GM12878 (cell line): ENCODE results near the gene IKBKG. TPM values are rescaled to one million over a fixed set of nuclear protein-coding genes. Genes with fewer than 3 reads are reported as not detected.

ENCODE experiments used
- ATAC-seq: fragments of 200-7000 bp; cut with Tn5 transposase; 3 replicates; pipeline ENCODE4 v1.9.1; 2020; ENCODE audit warnings: mild to moderate bottlenecking, moderate library complexity
- BruUV-seq: library from RNA; stranded (reverse); fragments of 400-500 nt; replicated peaks from 2 replicates; lab custom pipeline; 2021; lab: Mats Ljungman, UMichigan
- CTCF ChIA-PET: fragments of 300-600 bp; sonication (Branson Sonifier 250); formaldehyde crosslinking; extraction: SDS; loops from one replicate; lab custom pipeline; 2021; ENCODE audit warnings: inconsistent platforms; lab: Yijun Ruan, JAX
- POLR2A ChIA-PET: fragments of 350-600 bp; formaldehyde crosslinking; extraction: SDS; loops from one replicate; lab custom pipeline; 2021; ENCODE audit warnings: inconsistent platforms; lab: Charles Lee
- RAD21 ChIA-PET: fragments of 300-600 bp; sonication (Branson Sonifier 250); formaldehyde crosslinking; loops from one replicate; lab custom pipeline; 2023; ENCODE audit warnings: antibody characterized with exemption; ENCODE audit not compliant: unreplicated experiment; lab: Charles Lee
- SMC1A ChIA-PET: fragments of 300-600 bp; sonication (Branson Sonifier 250); formaldehyde crosslinking; loops from one replicate; lab custom pipeline; 2023; ENCODE audit not compliant: unreplicated experiment, uncharacterized antibody; lab: Charles Lee
- DNase-seq: peaks from one replicate; pipeline ENCODE4 v3.0.0-alpha.2; 2011; ENCODE audit warnings: low read depth, low spot score
- FAIRE-seq: peaks from 3 replicates; lab custom pipeline; 2011; peaks lifted over from hg19 to GRCh38; lab: Jason Lieb, UNC
- H2AFZ ChIP-seq: 2 replicates; pipeline ENCODE4 v1.6.0; 2011; ENCODE audit warnings: low read depth, low read length, control low read depth; ENCODE audit not compliant: control insufficient read depth
- H3K27ac ChIP-seq: 2 replicates; pipeline ENCODE4 v1.5.1; 2011; ENCODE audit warnings: control low read depth; ENCODE audit not compliant: control insufficient read depth, insufficient read depth
- H3K27me3 ChIP-seq, 2 experiments: replicated peaks in 1 of 2; 2 replicates each; pipeline versions ENCODE4 v1.6.0 to v1.6.1; 2011; ENCODE audit warnings: low read length in 1 of 2; ENCODE audit not compliant: control insufficient read depth in 2 of 2, insufficient read depth in 2 of 2
- H3K36me3 ChIP-seq, 2 experiments: 2 replicates each; pipeline ENCODE4 v1.5.1; 2011; ENCODE audit warnings: low read length in 1 of 2; ENCODE audit not compliant: control insufficient read depth in 2 of 2, insufficient read depth in 2 of 2
- H3K4me1 ChIP-seq: 2 replicates; pipeline ENCODE4 v1.6.1; 2011; ENCODE audit warnings: mild to moderate bottlenecking, low read length, moderate library complexity, mixed read lengths; ENCODE audit not compliant: control insufficient read depth, insufficient read depth
- H3K4me2 ChIP-seq: 2 replicates; pipeline ENCODE4 v1.6.0; 2011; ENCODE audit warnings: control low read depth; ENCODE audit not compliant: control insufficient read depth, insufficient read depth
- H3K4me3 ChIP-seq: fragments of 200-600 bp; sonication (generic); 2 replicates; pipeline ENCODE4 v1.5.1; 2016
- H3K79me2 ChIP-seq: 2 replicates; pipeline ENCODE4 v1.6.0; 2011; ENCODE audit warnings: low read length; ENCODE audit not compliant: control insufficient read depth, insufficient read depth
- H3K9ac ChIP-seq: 2 replicates; pipeline ENCODE4 v1.8.0; 2011; ENCODE audit warnings: low read length, control low read depth, mixed read lengths; ENCODE audit not compliant: control insufficient read depth, insufficient read depth
- H3K9me3 ChIP-seq: replicated peaks from 3 replicates; pipeline ENCODE4 v1.5.1; 2011; ENCODE audit warnings: mild to moderate bottlenecking, low read length; ENCODE audit not compliant: control insufficient read depth, insufficient read depth
- H4K20me1 ChIP-seq: 2 replicates; pipeline ENCODE4 v1.6.0; 2011; ENCODE audit not compliant: control insufficient read depth, insufficient read depth
- ASH2L ChIP-seq: fragments of 300-600, 200-600 bp; sonication (generic); IDR thresholded peaks from 2 replicates; pipeline ENCODE4 v1.6.1; 2017; ENCODE audit warnings: low read depth, mild to moderate bottlenecking, borderline replicate concordance
- BACH1 ChIP-seq: fragments of 450-650 bp; IDR thresholded peaks from 2 replicates; pipeline ENCODE4 v1.6.1; 2017; ENCODE audit warnings: mild to moderate bottlenecking, borderline replicate concordance
- CBFB ChIP-seq: IDR thresholded peaks from 2 replicates; pipeline ENCODE4 v1.6.1; 2016; ENCODE audit warnings: antibody characterized with exemption, low read depth
- CREM ChIP-seq: IDR thresholded peaks from 2 replicates; pipeline ENCODE4 v1.6.1; 2014; ENCODE audit warnings: antibody characterized with exemption, low read depth
- EED ChIP-seq: sonication (generic); IDR thresholded peaks from 2 replicates; pipeline ENCODE4 v1.6.1; 2016; ENCODE audit warnings: antibody characterized with exemption, low read depth
- FOXM1 ChIP-seq: IDR thresholded peaks from 2 replicates; pipeline ENCODE4 v1.6.1; 2012; ENCODE audit warnings: low read depth, mild to moderate bottlenecking, inconsistent platforms, low read length, moderate library complexity
- GATAD2B ChIP-seq: fragments of 450-650 bp; conservative IDR thresholded peaks from 2 replicates; pipeline ENCODE4 v1.6.1; 2017; ENCODE audit warnings: low read depth, mild to moderate bottlenecking, moderate library complexity
- HCFC1 ChIP-seq: fragments of 150-350 bp; IDR thresholded peaks from 2 replicates; pipeline ENCODE4 v1.6.1; 2014; ENCODE audit warnings: low read length
- HDGF ChIP-seq: fragments of 450-650 bp; IDR thresholded peaks from 2 replicates; pipeline ENCODE4 v1.6.1; 2016; ENCODE audit warnings: antibody characterized with exemption
- MEF2A ChIP-seq: IDR thresholded peaks from 2 replicates; pipeline ENCODE4 v1.6.1; 2011; ENCODE audit warnings: low read depth, mild to moderate bottlenecking, low read length, moderate library complexity; ENCODE audit not compliant: insufficient read depth
- MTA3 ChIP-seq: IDR thresholded peaks from 2 replicates; pipeline ENCODE4 v1.6.1; 2012; ENCODE audit warnings: low read length, inconsistent platforms, borderline replicate concordance
- MYC ChIP-seq: IDR thresholded peaks from 2 replicates; pipeline ENCODE4 v1.6.1; 2011; ENCODE audit warnings: mild to moderate bottlenecking, low read length, moderate library complexity, inconsistent platforms; ENCODE audit not compliant: insufficient read depth, insufficient replicate concordance, insufficient read length, severe bottlenecking
- PAX5 ChIP-seq: IDR thresholded peaks from 2 replicates; pipeline ENCODE4 v1.6.1; 2011; ENCODE audit warnings: low read depth, low read length, borderline replicate concordance
- SMC3 ChIP-seq: IDR thresholded peaks from 2 replicates; pipeline ENCODE4 v1.6.1; 2011; ENCODE audit warnings: low read length, improper control_type of control experiment, borderline replicate concordance
- SP1 ChIP-seq: IDR thresholded peaks from one replicate; pipeline ENCODE4 v1.6.1; 2011; ENCODE audit warnings: low read depth, low read length
- ZNF274 ChIP-seq: IDR thresholded peaks from one replicate; pipeline ENCODE4 v1.8.0; 2011; ENCODE audit not compliant: insufficient read length, insufficient read depth
- WGBS: methylation state at CpG from one replicate; pipeline ENCODE4 v1.1.6; 2016; ENCODE audit warnings: low lambda C conversion rate; ENCODE audit not compliant: insufficient replicate concordance, insufficient coverage; ENCODE audit errors: missing lambda C conversion rate; 5-methylcytosine and 5-hydroxymethylcytosine counted together
- in situ Hi-C: fragments of 300-500 bp; cut with MboI; formaldehyde crosslinking; loops from 9 replicates; pipeline ENCODE4 v1.14.3; 2018; ENCODE audit warnings: mixed read lengths
- intact Hi-C: fragments of 100-400 bp; cut with micrococcal nuclease; formaldehyde crosslinking; loops from one replicate; pipeline ENCODE4 v1.14.2; 2022; ENCODE audit not compliant: unreplicated experiment
- polyA plus RNA-seq, 11 experiments: library from polyadenylated mRNA; depleted of rRNA in 4 of 11; unstranded in 6 of 11; stranded (reverse) in 5 of 11; fragments of >200 nt; fragmentation: Nextera tagmentation in 4 of 11; fragmentation: Illumina TruSeq in 1 of 11; extraction: Ambion mirVana in 4 of 11; extraction: Trizol in 1 of 11; gene quantifications; 1 replicate in 1 of 11; 2 replicates in 10 of 11; pipeline versions ENCODE4 v1.2.1 to v1.2.3, GENCODE V29; 2011 to 2016; ENCODE audit warnings: inconsistent platforms in 2 of 11, missing spikeins in 2 of 11, low read depth in 1 of 11
- total RNA-seq, 4 experiments: library from RNA; depleted of rRNA in 3 of 4; stranded (reverse); fragments of >200 nt in 3 of 4; fragmentation: Illumina TruSeq in 1 of 4; extraction: Trizol in 1 of 4; gene quantifications; 2 replicates each; pipeline versions ENCODE4 v1.2.1 to v1.2.3, GENCODE V29; 2013 to 2021

IKBKG gene
- total and polyA plus RNA-seq, 10 of the 15 experiments (the other 5 are each of a cell fraction or from before 2014, with no cell fraction given), result 0.35 to 30.7 (median 16.7) TPM

- DNase-seq (no peak), FAIRE-seq (no peak)
- H3K36me3 ChIP-seq, result peaks cover 4 to 5% of the 10 kb centered on the region in 2 experiments
- H3K27me3 ChIP-seq, result no peaks in the 10 kb centered on the region
- ChIA-PET CTCF (interaction anchor here (1.2 kb wide), 1 partner anchor 156 kb away, joined by 5 read pairs; no protein-coding TSS in a partner anchor), POLR2A (no interaction called here)
- H3K4me2 ChIP-seq, result no peak overlapping the region
- peaks cover 10% of the 10 kb centered on the region for H3K4me1 ChIP-seq
- in situ Hi-C loops (loop anchor here (25.0 kb wide), 1 partner anchor 392 kb away; the partner anchor contains the start of gene OPN1LW), intact Hi-C loops (no loop called here)
- H3K9me3 ChIP-seq, result no peaks in the 10 kb centered on the region
- H3K79me2 ChIP-seq, result no peaks in the 10 kb centered on the region
- no peak for TF ChIP-seq HDGF
- no peak for TF ChIP-seq FOXM1
- TF ChIP-seq ZNF274, result no peak
- TF ChIP-seq MYC, result no peak
- no peak for TF ChIP-seq EED
- TF ChIP-seq BACH1, result no peak
- TF ChIP-seq SMC3, result no peak
- no peak for TF ChIP-seq ASH2L
- no peak for TF ChIP-seq MEF2A
- no peak for TF ChIP-seq MTA3
- TF ChIP-seq HCFC1, result no peak
- TF ChIP-seq GATAD2B, result no peak
- no peak for TF ChIP-seq CBFB
- TF ChIP-seq PAX5, result no peak
- TF ChIP-seq SP1, result no peak
- TF ChIP-seq CREM, result no peak
- TF ChIP-seq, all 136 proteins: peak for 0
- no peak overlapping the region for H2AFZ ChIP-seq
- no peak overlapping the region for H3K27ac ChIP-seq
- BruUV-seq, result no TSS peak
- ATAC-seq, result no peak
- 71% methylated on average over 5 of the region's 6 CpGs for WGBS
- SMC1A ChIA-PET, result interaction anchor here (0.6 kb wide), 2 partner anchors 29 to 32 kb away, joined by 3 read pairs; no protein-coding TSS in a partner anchor
- no peak overlapping the region for H3K4me3 ChIP-seq
- H3K9ac ChIP-seq, result no peak overlapping the region
- no peaks in the 10 kb centered on the region for H4K20me1 ChIP-seq
- RAD21 ChIA-PET, result no interaction called here
Observed at GRCh38 chrX:154529206-154529612, 18.2 kb upstream of the IKBKG start.
